HepG2 (cell line): ENCODE data around the gene FAM120B. TPM values are rescaled to one million over a fixed set of nuclear protein-coding genes. Genes with fewer than 3 reads are reported as not detected.
A peak's percentile ranks its signal among the peaks of the same experiment; 100 is the strongest.

Experiments
- ATAC-seq: fragments of 200-7000 bp; cut with Tn5 transposase; 3 replicates; pipeline ENCODE4 v1.9.1; 2020; ENCODE audit warnings: mild to moderate bottlenecking, moderate library complexity
- BruUV-seq: library from RNA; stranded (reverse); fragments of 400-500 nt; replicated peaks from 2 replicates; lab custom pipeline; 2021; lab: Mats Ljungman, UMichigan
- CTCF ChIA-PET: fragments of 300-600 bp; formaldehyde crosslinking; extraction: SDS; loops from one replicate; lab custom pipeline; 2021; ENCODE audit warnings: low total read pairs, inconsistent platforms, low intra/inter-chr PET ratio; lab: Yijun Ruan, JAX
- POLR2A ChIA-PET: fragments of 350-600 bp; sonication (Branson Sonifier 250); formaldehyde crosslinking; loops from one replicate; lab custom pipeline; 2020; ENCODE audit warnings: antibody characterized with exemption, inconsistent platforms; lab: Yijun Ruan, JAX
- DNase-seq: peaks from one replicate; pipeline ENCODE4 v3.0.0-alpha.2; 2015; ENCODE audit warnings: low spot score
- FAIRE-seq: peaks from 3 replicates; lab custom pipeline; 2011; peaks lifted over from hg19 to GRCh38; lab: Jason Lieb, UNC
- H2AFZ ChIP-seq: one replicate; pipeline ENCODE4 v1.6.1; 2011; ENCODE audit warnings: low read length, inconsistent platforms
- H3K27ac ChIP-seq: fragments of 300-600 bp; 3 replicates; pipeline ENCODE4 v1.8.0; 2011; ENCODE audit warnings: mixed run types, mild to moderate bottlenecking, mixed read lengths, low read length, inconsistent platforms; ENCODE audit not compliant: insufficient read depth; ENCODE audit errors: extremely low read length
- H3K27me3 ChIP-seq, 2 experiments: fragments of 200-600 bp in 1 of 2; 2 replicates in 1 of 2; 3 replicates in 1 of 2; pipeline versions ENCODE4 v1.6.0 to v1.8.0; 2011; ENCODE audit warnings: low read length in 2 of 2, mild to moderate bottlenecking in 2 of 2, moderate library complexity in 2 of 2, inconsistent platforms in 1 of 2; ENCODE audit not compliant: insufficient read depth in 2 of 2, control insufficient read depth in 1 of 2
- H3K36me3 ChIP-seq, 2 experiments: fragments of 200-600 bp in 1 of 2; replicated peaks in 1 of 2; 2 replicates in 1 of 2; 3 replicates in 1 of 2; pipeline versions ENCODE4 v1.5.1 to v1.8.0; 2011; ENCODE audit warnings: low read length in 2 of 2, inconsistent platforms in 1 of 2; ENCODE audit not compliant: insufficient read depth in 2 of 2, control insufficient read depth in 1 of 2
- H3K4me1 ChIP-seq: 2 replicates; pipeline ENCODE4 v1.5.1; 2012; ENCODE audit warnings: low read length, inconsistent platforms; ENCODE audit not compliant: insufficient read depth
- H3K4me2 ChIP-seq: 2 replicates; pipeline ENCODE4 v1.6.0; 2011; ENCODE audit warnings: low read depth, low read length, inconsistent platforms
- H3K4me3 ChIP-seq, 3 experiments: fragments of 200-600 bp in 1 of 3; sonication (generic), shearing (Covaris generic) in 1 of 3; replicated peaks in 1 of 3; 2 replicates each; pipeline ENCODE4 v1.5.1; 2011 to 2016; ENCODE audit warnings: low read length in 3 of 3, inconsistent platforms in 2 of 3, low read depth in 2 of 3, mild to moderate bottlenecking in 2 of 3, control low read depth in 1 of 3, mixed read lengths in 1 of 3; ENCODE audit not compliant: insufficient read depth in 1 of 3
- H3K79me2 ChIP-seq: one replicate; pipeline ENCODE4 v1.6.1; 2011; ENCODE audit warnings: low read length, inconsistent platforms; ENCODE audit not compliant: insufficient read depth
- H3K9ac ChIP-seq: 2 replicates; pipeline ENCODE4 v1.6.0; 2011; ENCODE audit warnings: mild to moderate bottlenecking, low read depth, low read length, inconsistent platforms; ENCODE audit not compliant: insufficient read depth
- H3K9me3 ChIP-seq: 2 replicates; pipeline ENCODE4 v1.5.1; 2012; ENCODE audit warnings: mild to moderate bottlenecking, low read length
- H4K20me1 ChIP-seq: 2 replicates; pipeline ENCODE4 v1.6.0; 2011; ENCODE audit warnings: inconsistent platforms, mild to moderate bottlenecking, low read length, moderate library complexity; ENCODE audit not compliant: insufficient read depth
- ATF7 ChIP-seq, 2 experiments: fragments of 450-650 bp in 1 of 2; sonication (generic) in 1 of 2; formaldehyde crosslinking in 1 of 2; IDR thresholded peaks; 2 replicates each; pipeline versions ENCODE4 v1.4.0 to v1.6.1; 2016 to 2020; ENCODE audit warnings: antibody characterized with exemption in 1 of 2, mild to moderate bottlenecking in 1 of 2, missing genetic modification reagents in 1 of 2
- ATRX ChIP-seq: sonication (generic); formaldehyde crosslinking; IDR thresholded peaks from 2 replicates; pipeline ENCODE4 v1.4.0; 2020; ENCODE audit warnings: missing genetic modification reagents, borderline replicate concordance
- FOXA1 ChIP-seq, 2 experiments: fragments of 450-650 bp in 1 of 2; sonication (generic) in 1 of 2; formaldehyde crosslinking in 1 of 2; IDR thresholded peaks; 2 replicates each; pipeline versions ENCODE4 v1.4.0 to v1.6.1; 2016 to 2020; ENCODE audit warnings: missing genetic modification reagents in 1 of 2
- GLI4 ChIP-seq: sonication (generic); formaldehyde crosslinking; IDR thresholded peaks from 2 replicates; pipeline ENCODE4 v1.5.1; 2020; ENCODE audit warnings: missing genetic modification reagents, mild to moderate bottlenecking, moderate library complexity, borderline replicate concordance
- HHEX ChIP-seq: IDR thresholded peaks from 2 replicates; pipeline ENCODE4 v1.6.1; 2016; ENCODE audit warnings: control low read depth
- HNF4A ChIP-seq: sonication (generic); formaldehyde crosslinking; IDR thresholded peaks from 2 replicates; pipeline ENCODE4 v1.4.0; 2020; ENCODE audit warnings: missing genetic modification reagents
- NFE2 ChIP-seq: sonication (generic); formaldehyde crosslinking; IDR thresholded peaks from 2 replicates; pipeline ENCODE4 v1.4.0; 2020; ENCODE audit warnings: missing genetic modification reagents
- NFKBIZ ChIP-seq: IDR thresholded peaks from 2 replicates; pipeline ENCODE4 v1.6.1; 2018; ENCODE audit warnings: missing genetic modification reagents, missing compliant biosample characterization
- SATB2 ChIP-seq: sonication (generic); formaldehyde crosslinking; IDR thresholded peaks from 2 replicates; pipeline ENCODE4 v1.5.0; 2020; ENCODE audit warnings: missing genetic modification reagents
- ZBED4 ChIP-seq: sonication (generic); formaldehyde crosslinking; IDR thresholded peaks from 2 replicates; pipeline ENCODE4 v1.4.0; 2020; ENCODE audit warnings: missing genetic modification reagents, borderline replicate concordance
- ZBTB20 ChIP-seq: sonication (generic); formaldehyde crosslinking; IDR thresholded peaks from 2 replicates; pipeline ENCODE4 v1.8.1; 2023; ENCODE audit warnings: missing genetic modification reagents, low read depth, mild to moderate bottlenecking, borderline replicate concordance
- ZNF251 ChIP-seq: sonication (generic); formaldehyde crosslinking; IDR thresholded peaks from 2 replicates; pipeline ENCODE4 v1.9.0; 2021; ENCODE audit warnings: mild to moderate bottlenecking, missing genetic modification reagents
- ZNF274 ChIP-seq: sonication (generic); formaldehyde crosslinking; IDR thresholded peaks from 2 replicates; pipeline ENCODE4 v1.5.1; 2020; ENCODE audit warnings: mild to moderate bottlenecking, missing genetic modification reagents
- ZNF317 ChIP-seq: sonication (generic); formaldehyde crosslinking; IDR thresholded peaks from 2 replicates; pipeline ENCODE4 v1.5.0; 2020; ENCODE audit warnings: mild to moderate bottlenecking, missing genetic modification reagents
- ZZZ3 ChIP-seq: sonication (generic); formaldehyde crosslinking; IDR thresholded peaks from 2 replicates; pipeline ENCODE4 v1.4.0; 2020; ENCODE audit warnings: missing genetic modification reagents, mild to moderate bottlenecking, borderline replicate concordance
- WGBS: methylation state at CpG from one replicate; pipeline ENCODE4 v1.1.6; 2017; ENCODE audit warnings: low lambda C conversion rate; 5-methylcytosine and 5-hydroxymethylcytosine counted together
- in situ Hi-C: cut with HindIII; loops from 2 replicates; pipeline ENCODE4 v1.10.0; 2017; ENCODE audit warnings: low pct_unique_long_range_greater_than_20kb; ENCODE audit not compliant: extremely low pct_ligation_motif_present
- intact Hi-C: fragments of 100-400 bp; cut with micrococcal nuclease; formaldehyde crosslinking; loops from one replicate; pipeline ENCODE4 v1.10.0; 2022; ENCODE audit not compliant: unreplicated experiment
- polyA plus RNA-seq, 8 experiments: library from polyadenylated mRNA; depleted of rRNA in 3 of 8; stranded (reverse) in 7 of 8; unstranded in 1 of 8; fragments of >200 nt; fragmentation: Illumina TruSeq in 4 of 8; extraction: Trizol in 4 of 8; gene quantifications; 2 replicates each; pipeline versions ENCODE4 v1.2.1 to v1.2.3, GENCODE V29; 2011 to 2016; ENCODE audit warnings: low read depth in 4 of 8, missing spikeins in 1 of 8, mixed read lengths in 1 of 8; ENCODE audit not compliant: insufficient read depth in 1 of 8
- total RNA-seq, 5 experiments: library from RNA; depleted of rRNA; stranded (reverse); fragments of >200 nt; fragmentation: Illumina TruSeq; extraction: Trizol; gene quantifications; 2 replicates each; pipeline ENCODE4 v1.2.3, GENCODE V29; 2016; ENCODE audit warnings: low read depth in 1 of 5
- TF ChIP-seq, protein P1 (sequence below): sonication (generic); formaldehyde crosslinking; IDR thresholded peaks from 2 replicates; pipeline ENCODE4 v1.5.0; 2020; ENCODE audit warnings: mild to moderate bottlenecking, missing genetic modification reagents, moderate library complexity
- TF ChIP-seq, protein P2 (sequence below): IDR thresholded peaks from 2 replicates; pipeline ENCODE4 v1.6.1; 2012; ENCODE audit warnings: low read depth, low read length, improper control_type of control experiment

FAM120B gene
- total and polyA plus RNA-seq, 2 of the 13 experiments (the other 11 are each of a cell fraction or from before 2014, with no cell fraction given), result 9.2 to 10.7 TPM

DNA sequence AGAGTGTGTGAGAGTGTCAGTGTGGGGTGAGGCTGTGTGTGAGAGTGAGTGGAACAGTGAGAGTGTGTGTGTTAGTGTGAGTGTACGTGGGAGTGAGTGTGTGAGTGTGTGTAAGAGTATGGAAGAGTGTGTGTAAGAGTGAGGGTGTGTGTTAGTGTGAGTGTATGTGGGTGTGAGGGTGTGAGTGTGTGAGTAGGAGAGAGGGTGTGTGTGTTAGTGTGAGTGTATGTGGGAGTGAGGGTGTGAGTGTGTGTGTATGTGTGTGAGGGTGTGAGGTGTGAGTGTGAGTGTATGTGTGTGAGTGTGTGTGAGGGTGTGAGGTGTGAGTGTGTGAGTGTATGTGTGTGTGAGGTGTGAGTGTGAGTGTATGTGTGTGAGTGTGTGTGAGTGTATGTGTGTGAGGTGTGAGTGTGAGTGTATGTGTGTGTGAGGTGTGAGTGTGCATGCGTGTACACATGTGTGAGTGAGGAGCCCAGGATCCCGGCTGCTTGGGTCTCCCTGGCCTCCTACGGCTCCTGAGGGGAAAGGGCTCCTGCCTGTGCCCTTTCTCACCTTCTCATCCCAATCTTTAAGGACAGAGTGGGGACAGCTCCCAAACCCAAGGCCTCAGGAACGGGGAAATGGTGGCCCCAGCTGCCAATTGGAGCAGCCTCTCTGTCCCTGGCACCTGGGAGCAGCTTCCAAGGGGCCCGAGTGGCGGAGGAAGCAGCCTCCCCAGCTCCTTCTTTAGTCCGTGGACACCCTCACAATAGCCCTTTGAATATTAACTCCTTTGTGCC, 146.4 kb downstream of the FAM120B start:
- in situ Hi-C loops, result no loop called here
- no peak for DNase-seq
- H3K9me3 ChIP-seq, result no peaks in the 10 kb centered on the region
- BruUV-seq, result no TSS peak
- POLR2A ChIA-PET, result no interaction called here
- FAIRE-seq, result peak; percentile 84
- intact Hi-C loops, result no loop called here
- H3K4me1 ChIP-seq, result no peaks in the 10 kb centered on the region
- no peak overlapping the region for H3K9ac ChIP-seq
- CTCF ChIA-PET, result no interaction called here
- H3K4me2 ChIP-seq, result no peak overlapping the region
- ATAC-seq, result no peak
- no peak overlapping the region for H3K4me3 ChIP-seq
- H2AFZ ChIP-seq, result no peak overlapping the region
- no peaks in the 10 kb centered on the region for H3K36me3 ChIP-seq
- H3K27ac ChIP-seq, result no peak overlapping the region
- no peaks in the 10 kb centered on the region; the same call in 1 of the 2 replicates for H4K20me1 ChIP-seq
- H3K27me3 ChIP-seq, result peaks cover 3 to 64% of the 10 kb centered on the region in 2 experiments; a peak in 4 of 5 replicates
- WGBS, result 32% methylated on average over 8 of the region's 8 CpGs
- no peaks in the 10 kb centered on the region for H3K79me2 ChIP-seq
- TF ChIP-seq, protein P1, sequence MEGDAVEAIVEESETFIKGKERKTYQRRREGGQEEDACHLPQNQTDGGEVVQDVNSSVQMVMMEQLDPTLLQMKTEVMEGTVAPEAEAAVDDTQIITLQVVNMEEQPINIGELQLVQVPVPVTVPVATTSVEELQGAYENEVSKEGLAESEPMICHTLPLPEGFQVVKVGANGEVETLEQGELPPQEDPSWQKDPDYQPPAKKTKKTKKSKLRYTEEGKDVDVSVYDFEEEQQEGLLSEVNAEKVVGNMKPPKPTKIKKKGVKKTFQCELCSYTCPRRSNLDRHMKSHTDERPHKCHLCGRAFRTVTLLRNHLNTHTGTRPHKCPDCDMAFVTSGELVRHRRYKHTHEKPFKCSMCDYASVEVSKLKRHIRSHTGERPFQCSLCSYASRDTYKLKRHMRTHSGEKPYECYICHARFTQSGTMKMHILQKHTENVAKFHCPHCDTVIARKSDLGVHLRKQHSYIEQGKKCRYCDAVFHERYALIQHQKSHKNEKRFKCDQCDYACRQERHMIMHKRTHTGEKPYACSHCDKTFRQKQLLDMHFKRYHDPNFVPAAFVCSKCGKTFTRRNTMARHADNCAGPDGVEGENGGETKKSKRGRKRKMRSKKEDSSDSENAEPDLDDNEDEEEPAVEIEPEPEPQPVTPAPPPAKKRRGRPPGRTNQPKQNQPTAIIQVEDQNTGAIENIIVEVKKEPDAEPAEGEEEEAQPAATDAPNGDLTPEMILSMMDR, result no peak
- no peak for TF ChIP-seq ZZZ3 (CRISPR knock-in tag)
- TF ChIP-seq SATB2 (CRISPR knock-in tag), result no peak
- TF ChIP-seq ATF7 (IDR thresholded peaks at IDR 0.05), result 0 out of 2 replicates have a peak, but pooled peaks have one; percentile 9
- no peak for TF ChIP-seq ATF7 (CRISPR knock-in tag; IDR thresholded peaks at IDR 0.05)
- no peak for TF ChIP-seq HHEX (CRISPR knock-in tag)
- TF ChIP-seq ZNF317 (CRISPR knock-in tag), result no peak
- no peak for TF ChIP-seq GLI4 (CRISPR knock-in tag)
- TF ChIP-seq ZBED4 (CRISPR knock-in tag), result no peak
- TF ChIP-seq HNF4A (CRISPR knock-in tag), result no peak
- TF ChIP-seq NFKBIZ (CRISPR knock-in tag), result no peak
- TF ChIP-seq, protein P2, sequence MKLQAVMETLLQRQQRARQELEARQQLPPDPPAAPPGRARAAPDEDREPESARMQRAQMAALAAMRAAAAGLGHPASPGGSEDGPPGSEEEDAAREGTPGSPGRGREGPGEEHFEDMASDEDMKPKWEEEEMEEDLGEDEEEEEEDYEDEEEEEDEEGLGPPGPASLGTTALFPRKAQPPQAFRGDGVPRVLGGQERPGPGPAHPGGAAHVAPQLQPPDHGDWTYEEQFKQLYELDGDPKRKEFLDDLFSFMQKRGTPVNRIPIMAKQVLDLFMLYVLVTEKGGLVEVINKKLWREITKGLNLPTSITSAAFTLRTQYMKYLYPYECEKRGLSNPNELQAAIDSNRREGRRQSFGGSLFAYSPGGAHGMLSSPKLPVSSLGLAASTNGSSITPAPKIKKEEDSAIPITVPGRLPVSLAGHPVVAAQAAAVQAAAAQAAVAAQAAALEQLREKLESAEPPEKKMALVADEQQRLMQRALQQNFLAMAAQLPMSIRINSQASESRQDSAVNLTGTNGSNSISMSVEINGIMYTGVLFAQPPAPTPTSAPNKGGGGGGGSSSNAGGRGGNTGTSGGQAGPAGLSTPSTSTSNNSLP, result no peak
- TF ChIP-seq FOXA1 (IDR thresholded peaks at IDR 0.05), result 0 out of 2 replicates have a peak, but pooled peaks have one; percentile 28
- TF ChIP-seq FOXA1 (CRISPR knock-in tag; IDR thresholded peaks at IDR 0.05), result no peak
- no peak for TF ChIP-seq ZNF274 (CRISPR knock-in tag)
- TF ChIP-seq ZNF251 (CRISPR knock-in tag), result no peak
- no peak for TF ChIP-seq ATRX (CRISPR knock-in tag)
- no peak for TF ChIP-seq NFE2 (CRISPR knock-in tag)
- no peak for TF ChIP-seq ZBTB20 (CRISPR knock-in tag)
